ENCODE results near the gene DHX16. TPM values are rescaled to one million over a fixed set of nuclear protein-coding genes. Genes with fewer than 3 reads are reported as not detected.

DHX16 gene
- total RNA-seq, 2 donors from 2014 or later = 25.9 to 35.1 TPM

DNA sequence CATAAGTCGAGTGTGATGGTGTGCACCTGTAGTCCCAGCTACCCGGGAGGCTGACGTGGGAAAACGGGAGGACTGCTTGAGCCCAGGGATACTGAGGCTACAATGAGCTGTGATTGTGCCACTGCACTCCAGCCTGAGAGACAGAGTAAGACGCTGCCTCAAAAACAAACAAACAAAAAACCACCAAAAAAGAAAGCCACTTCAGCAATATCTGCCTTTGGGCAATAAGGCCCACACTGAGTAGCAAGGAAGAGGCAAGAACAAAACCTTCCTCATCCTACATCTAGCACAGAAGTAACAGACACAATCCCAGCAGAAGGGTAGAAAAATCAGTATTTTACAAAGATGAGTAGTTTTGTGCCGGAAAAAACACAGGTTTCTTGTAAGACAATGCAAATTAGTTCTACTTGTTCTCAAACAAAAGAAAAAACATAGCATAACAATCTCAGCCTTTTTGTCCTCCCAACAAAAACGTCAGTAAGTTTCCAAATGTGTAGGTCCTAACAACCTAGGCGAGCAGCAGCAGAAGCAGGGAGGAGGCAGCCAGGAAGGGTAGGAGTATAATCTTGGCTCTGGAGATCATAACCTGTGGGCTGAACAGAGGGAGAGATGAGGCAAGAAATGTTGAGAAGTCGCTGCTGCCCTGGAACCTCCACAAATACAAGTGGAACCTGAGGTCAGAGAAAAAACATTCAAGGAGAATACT, 61.5 kb downstream of the DHX16 start:
- TF ChIP-seq, protein P1, sequence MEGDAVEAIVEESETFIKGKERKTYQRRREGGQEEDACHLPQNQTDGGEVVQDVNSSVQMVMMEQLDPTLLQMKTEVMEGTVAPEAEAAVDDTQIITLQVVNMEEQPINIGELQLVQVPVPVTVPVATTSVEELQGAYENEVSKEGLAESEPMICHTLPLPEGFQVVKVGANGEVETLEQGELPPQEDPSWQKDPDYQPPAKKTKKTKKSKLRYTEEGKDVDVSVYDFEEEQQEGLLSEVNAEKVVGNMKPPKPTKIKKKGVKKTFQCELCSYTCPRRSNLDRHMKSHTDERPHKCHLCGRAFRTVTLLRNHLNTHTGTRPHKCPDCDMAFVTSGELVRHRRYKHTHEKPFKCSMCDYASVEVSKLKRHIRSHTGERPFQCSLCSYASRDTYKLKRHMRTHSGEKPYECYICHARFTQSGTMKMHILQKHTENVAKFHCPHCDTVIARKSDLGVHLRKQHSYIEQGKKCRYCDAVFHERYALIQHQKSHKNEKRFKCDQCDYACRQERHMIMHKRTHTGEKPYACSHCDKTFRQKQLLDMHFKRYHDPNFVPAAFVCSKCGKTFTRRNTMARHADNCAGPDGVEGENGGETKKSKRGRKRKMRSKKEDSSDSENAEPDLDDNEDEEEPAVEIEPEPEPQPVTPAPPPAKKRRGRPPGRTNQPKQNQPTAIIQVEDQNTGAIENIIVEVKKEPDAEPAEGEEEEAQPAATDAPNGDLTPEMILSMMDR (IDR thresholded peaks at IDR 0.05) = no peak
- intact Hi-C loops (cut with DNase I) = no loop called here
- H3K27me3 ChIP-seq = no peaks in the 10 kb centered on the region
- DNase-seq = no peak
- peaks cover 4% of the 10 kb centered on the region for H3K4me1 ChIP-seq
- H3K9me3 ChIP-seq = no peaks in the 10 kb centered on the region
- H3K9ac ChIP-seq (ENCODE audit: low read depth in 2 of 2, low read length in 2 of 2) = no peak overlapping the region
- H3K4me3 ChIP-seq = no peak overlapping the region
- H3K27ac ChIP-seq = no peak overlapping the region
- peaks cover 19% of the 10 kb centered on the region for H3K36me3 ChIP-seq

DNA sequence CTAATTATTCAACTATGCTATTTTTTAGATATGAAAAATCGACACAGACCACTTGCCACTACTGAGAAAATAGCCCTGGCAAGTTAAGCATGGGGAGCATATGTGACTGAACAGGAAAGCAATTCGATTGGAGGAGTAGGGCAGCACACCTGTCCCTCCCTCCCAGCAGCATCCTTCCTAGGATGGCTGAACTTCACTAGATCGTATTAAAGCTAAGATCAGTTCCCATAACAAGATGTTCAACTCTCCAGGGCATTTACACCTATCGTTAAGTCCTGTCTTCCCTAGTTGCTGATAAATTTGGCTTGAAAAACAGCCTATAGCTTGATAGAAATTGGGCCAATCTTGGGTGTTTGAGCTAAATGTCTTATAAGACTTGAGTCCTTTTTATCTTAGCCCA, 62.7 kb downstream of the DHX16 start:
- H3K4me1 ChIP-seq = peaks cover 4% of the 10 kb centered on the region
- TF ChIP-seq, protein P1 (IDR thresholded peaks at IDR 0.05) = no peak
- H3K4me3 ChIP-seq = no peak overlapping the region
- no peak for DNase-seq
- peaks cover 28% of the 10 kb centered on the region for H3K36me3 ChIP-seq
- H3K27ac ChIP-seq = no peak overlapping the region
- intact Hi-C loops (cut with DNase I) = no loop called here
- peak overlapping the region in 1 of 2 donors; percentile 23 for H3K9ac ChIP-seq (ENCODE audit: low read depth in 2 of 2, low read length in 2 of 2)
- H3K9me3 ChIP-seq = no peaks in the 10 kb centered on the region
- H3K27me3 ChIP-seq = no peaks in the 10 kb centered on the region

DNA sequence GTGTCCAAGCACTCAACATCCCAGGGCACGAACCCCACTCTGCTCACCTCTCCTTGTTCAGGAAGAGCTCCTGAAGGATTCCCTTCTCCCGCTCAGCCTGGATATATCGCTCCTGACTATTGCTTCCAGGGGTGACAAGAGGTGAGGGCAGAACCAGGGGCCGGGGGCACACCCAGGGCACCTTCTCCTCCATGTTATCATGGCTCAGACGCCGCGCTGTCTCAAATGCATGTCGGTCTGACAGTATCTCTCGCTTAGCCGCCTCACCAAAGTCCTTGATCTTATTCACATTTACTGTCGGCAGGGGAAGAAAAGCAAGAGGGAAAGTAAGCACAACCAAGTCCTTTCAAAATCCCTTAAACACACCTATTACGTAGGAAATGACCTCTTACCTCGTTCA, 68.8 kb downstream of the DHX16 start:
- no peaks in the 10 kb centered on the region for H3K9me3 ChIP-seq
- peaks cover 52% of the 10 kb centered on the region for H3K36me3 ChIP-seq
- intact Hi-C loops (cut with DNase I) = loop anchor here (5.0 kb wide), 1 partner anchor 57 kb away; no protein-coding TSS in a partner anchor
- no peak overlapping the region for H3K4me3 ChIP-seq
- no peak overlapping the region for H3K9ac ChIP-seq (ENCODE audit: low read depth in 2 of 2, low read length in 2 of 2)
- H3K27me3 ChIP-seq = no peaks in the 10 kb centered on the region
- no peak overlapping the region for H3K27ac ChIP-seq
- H3K4me1 ChIP-seq = no peaks in the 10 kb centered on the region
- TF ChIP-seq, protein P1 (IDR thresholded peaks at IDR 0.05) = no peak
- no peak for DNase-seq

Other genes starting within 250 kb of the DHX16 start
- 100 to 1,000 TPM; 208 to 471 TPM for gene HLA-E, start 183.5 kb downstream of the DHX16 start, total RNA-seq
- 10 to 100 TPM; 42.2 to 49.3 TPM for gene GNL1, start 116.5 kb downstream of the DHX16 start, total RNA-seq
- 1 to 10 TPM; 3.9 to 7.2 TPM for gene PRR3, start 115.7 kb downstream of the DHX16 start, total RNA-seq
- 10 to 100 TPM; 43.6 to 61.3 TPM for gene ABCF1, start 101.6 kb downstream of the DHX16 start, total RNA-seq
- gene PPP1R10, start 55.8 kb downstream of the DHX16 start, total RNA-seq = 10 to 100 TPM; 46.9 to 78.2 TPM
- gene MRPS18B, start 55.2 kb downstream of the DHX16 start, total RNA-seq = 10 to 100 TPM; 63.6 to 70.3 TPM
- gene ATAT1, start 46.1 kb downstream of the DHX16 start, total RNA-seq = 10 to 100 TPM; 11.5 to 15.9 TPM
- 10 to 100 TPM; 71.3 to 83.3 TPM for gene C6orf136, start 25.9 kb downstream of the DHX16 start, total RNA-seq
- 10 to 100 TPM in 1 of 2 donors, 1 to 10 TPM in 1; 8.3 to 22.8 TPM for gene PPP1R18, start 13.6 kb upstream of the DHX16 start, total RNA-seq
- gene NRM, start 18.0 kb upstream of the DHX16 start, total RNA-seq = 10 to 100 TPM in 1 of 2 donors, 1 to 10 TPM in 1; 7.4 to 19.2 TPM
- 10 to 100 TPM; 14.0 to 59.0 TPM for gene MDC1, start 44.3 kb upstream of the DHX16 start, total RNA-seq
- 100 to 1,000 TPM; 213 to 605 TPM for gene TUBB, start 47.3 kb upstream of the DHX16 start, total RNA-seq
- gene FLOT1, start 69.7 kb upstream of the DHX16 start, total RNA-seq = 100 to 1,000 TPM; 130 to 158 TPM
- 10 to 100 TPM; 47.2 to 92.8 TPM for gene IER3, start 71.5 kb upstream of the DHX16 start, total RNA-seq
- 100 to 1,000 TPM; 261 to 267 TPM for gene DDR1, start 211.5 kb upstream of the DHX16 start, total RNA-seq
- 10 to 100 TPM; 15.8 to 25.7 TPM for gene GTF2H4, start 235.2 kb upstream of the DHX16 start, total RNA-seq
- gene VARS2, start 241.2 kb upstream of the DHX16 start, total RNA-seq = 10 to 100 TPM; 27.5 to 55.6 TPM

All from colonic mucosa (tissue), 4 donors.